Measurements from ENCODE around the gene CATSPER3.

The CATSPER3 gene

GRCh38 chr5:135011355-135012032, 43.8 kb downstream of the CATSPER3 start:
- DNase-seq, result no peak

DNA sequence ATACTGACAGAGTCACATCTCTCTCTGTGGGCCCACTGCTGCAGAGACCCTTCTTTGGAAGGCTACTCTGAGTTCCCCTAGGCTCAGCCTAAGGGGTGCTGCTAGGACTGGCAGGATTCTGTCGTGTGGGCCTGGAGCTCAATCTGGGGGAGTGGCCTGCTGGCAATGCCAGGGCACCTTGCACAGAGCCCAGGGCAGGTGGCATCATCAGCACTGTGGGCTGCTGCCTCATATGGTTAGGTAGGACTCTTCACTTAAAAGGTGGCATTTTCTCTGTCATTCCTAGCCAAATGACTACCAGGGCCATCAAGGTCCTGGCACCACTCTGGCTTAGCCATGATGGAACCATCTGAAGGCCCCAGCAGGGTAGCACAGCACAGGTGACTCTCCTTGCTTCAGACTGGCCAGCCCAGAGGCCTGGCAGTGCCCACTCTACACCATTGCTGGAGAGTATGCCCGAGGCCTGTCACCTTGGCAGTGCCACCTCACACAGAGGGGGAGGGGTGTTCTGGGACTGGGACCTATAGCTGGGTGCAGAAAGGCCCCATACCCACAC, 44.4 kb downstream of the CATSPER3 start:
- DNase-seq, result no peak

DNA sequence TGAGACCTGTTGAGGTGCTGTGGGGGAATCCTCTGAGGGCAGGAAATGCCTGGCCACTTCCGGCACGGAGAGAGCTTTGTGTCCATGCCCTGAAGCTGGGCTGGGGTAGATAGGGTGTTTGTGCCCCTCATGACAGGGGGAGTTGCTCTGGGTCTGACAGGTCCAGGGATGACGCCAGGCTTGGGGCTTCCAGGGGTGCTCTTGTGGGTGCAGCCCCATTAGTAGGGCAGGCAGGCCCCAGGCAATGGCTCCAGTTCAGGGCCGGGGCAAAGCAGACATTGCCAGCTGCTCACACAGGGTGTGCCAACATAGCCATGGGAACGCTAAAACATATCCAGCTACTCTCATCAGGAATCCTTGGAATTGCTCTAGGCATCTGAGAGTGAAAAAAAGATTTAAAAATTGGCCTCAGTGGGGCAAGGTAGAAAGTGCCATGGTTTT, 45.3 kb downstream of the CATSPER3 start:
- DNase-seq, result no peak

- DNase-seq, result no peak
Measured at GRCh38 chr5:135013445-135013844, 45.7 kb downstream of the CATSPER3 start.

DNA sequence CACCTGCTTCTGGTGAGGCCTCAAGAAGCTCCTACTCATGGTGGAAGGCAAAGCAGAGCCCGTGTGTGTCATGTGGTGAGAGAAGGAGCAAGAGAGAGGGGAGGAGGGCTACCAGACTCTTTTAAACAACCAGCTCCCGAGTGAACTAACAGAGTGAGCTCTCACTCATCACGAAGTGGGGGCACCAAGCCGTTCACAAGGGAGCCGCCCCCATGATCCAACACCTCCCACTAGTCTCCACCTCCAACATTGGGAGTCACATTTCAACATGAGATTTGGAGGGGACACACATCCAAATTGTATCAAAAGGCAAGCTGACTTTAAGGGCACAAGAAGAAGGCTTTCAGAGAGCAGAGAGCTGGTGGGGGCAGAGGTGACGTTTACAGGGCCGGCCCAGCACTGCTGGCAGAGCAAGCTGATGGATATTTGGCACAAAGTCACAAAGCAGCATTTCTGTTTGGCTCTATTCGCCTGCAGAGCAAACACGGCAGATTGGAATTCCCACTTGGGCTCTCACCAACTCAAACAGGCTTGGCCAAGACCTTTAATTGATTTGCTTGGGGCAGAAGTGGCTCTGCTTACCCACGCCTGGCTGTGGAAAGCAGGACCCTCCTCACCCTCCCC, 46.4 kb downstream of the CATSPER3 start:
- DNase-seq, result no peak

- DNase-seq, result no peak
Measured at GRCh38 chr5:135015942-135016341, 48.2 kb downstream of the CATSPER3 start.

- DNase-seq, result no peak
Measured at GRCh38 chr5:135016861-135017290, 49.2 kb downstream of the CATSPER3 start.

DNA sequence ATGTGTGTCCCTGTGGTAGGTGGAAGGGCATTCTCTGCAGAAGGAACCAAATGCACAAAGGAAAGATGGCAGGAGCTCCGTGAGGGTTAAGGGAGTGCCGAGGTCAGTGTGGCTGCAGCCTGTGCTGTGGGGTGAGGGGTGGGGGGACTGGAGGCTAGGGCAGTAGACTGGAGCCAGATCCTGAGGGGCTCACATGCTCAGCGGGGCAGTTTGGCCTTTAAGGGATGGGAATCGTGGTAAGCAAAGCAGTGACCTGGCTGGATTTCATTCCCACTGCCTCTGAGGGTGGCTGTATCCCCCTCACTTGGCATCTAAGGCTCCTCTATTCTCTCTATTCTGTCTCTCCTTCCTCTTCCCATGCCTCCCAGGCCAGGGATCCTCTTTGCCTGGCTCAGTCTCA, 50.8 kb downstream of the CATSPER3 start:
- no peak for DNase-seq

DNA sequence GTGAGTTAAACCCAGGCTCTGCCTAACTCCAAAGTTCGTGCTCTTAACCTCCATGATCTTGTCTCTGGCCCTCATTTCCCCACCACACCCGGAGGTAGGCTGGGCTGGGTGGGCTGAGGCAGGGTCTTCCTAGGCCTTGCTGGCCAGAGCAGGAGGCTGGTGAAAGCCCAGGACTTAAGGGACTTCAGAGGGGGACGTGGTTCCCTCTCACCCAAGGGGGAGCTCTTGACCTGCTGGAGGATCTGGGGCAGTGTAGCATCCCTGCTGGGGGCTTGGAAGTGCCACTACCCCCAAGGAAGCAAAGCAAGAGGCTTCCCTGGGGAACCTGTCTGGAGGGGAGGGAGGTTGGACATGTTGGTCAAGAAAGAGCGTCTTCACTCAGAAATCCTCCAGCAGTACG, 51.6 kb downstream of the CATSPER3 start:
- no peak for DNase-seq

- no peak for DNase-seq
Measured at GRCh38 chr5:135020111-135020895, 52.6 kb downstream of the CATSPER3 start.

GRCh38 chr5:135024956-135025729, 57.4 kb downstream of the CATSPER3 start:
- no peak for DNase-seq

- no peak for DNase-seq
Measured at GRCh38 chr5:135025730-135026644, 58.3 kb downstream of the CATSPER3 start.

DNA sequence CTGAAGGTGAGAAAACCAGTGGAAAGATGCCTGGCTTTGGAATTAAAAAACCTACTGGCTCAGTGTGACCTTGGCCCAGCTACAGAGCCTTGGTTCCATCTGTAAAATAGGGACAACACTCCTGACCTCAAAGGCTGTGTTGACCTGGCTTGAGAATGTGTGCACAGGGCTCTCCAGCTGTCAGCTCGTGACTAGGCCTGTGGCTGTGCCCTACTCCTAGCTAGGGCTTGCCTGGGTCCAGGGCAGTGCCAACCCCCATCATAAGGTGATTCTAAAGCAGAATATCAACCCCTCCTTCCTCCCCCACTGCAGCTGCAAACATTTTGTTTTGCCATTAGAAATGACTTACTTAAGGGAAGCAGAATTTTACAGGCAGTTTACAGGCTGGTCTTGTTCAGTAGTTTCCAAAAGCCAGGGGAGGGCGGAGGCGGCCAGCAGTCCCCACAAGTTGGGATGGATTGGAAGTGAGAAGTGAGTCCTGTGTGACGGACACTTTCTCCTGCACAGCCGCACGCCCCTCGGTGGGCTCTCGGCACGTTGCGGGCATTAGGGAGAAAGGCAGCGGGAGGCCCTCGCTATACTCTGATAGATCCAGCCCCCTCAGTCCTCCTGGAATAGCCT, 59.0 kb downstream of the CATSPER3 start:
- DNase-seq, result no peak

DNA sequence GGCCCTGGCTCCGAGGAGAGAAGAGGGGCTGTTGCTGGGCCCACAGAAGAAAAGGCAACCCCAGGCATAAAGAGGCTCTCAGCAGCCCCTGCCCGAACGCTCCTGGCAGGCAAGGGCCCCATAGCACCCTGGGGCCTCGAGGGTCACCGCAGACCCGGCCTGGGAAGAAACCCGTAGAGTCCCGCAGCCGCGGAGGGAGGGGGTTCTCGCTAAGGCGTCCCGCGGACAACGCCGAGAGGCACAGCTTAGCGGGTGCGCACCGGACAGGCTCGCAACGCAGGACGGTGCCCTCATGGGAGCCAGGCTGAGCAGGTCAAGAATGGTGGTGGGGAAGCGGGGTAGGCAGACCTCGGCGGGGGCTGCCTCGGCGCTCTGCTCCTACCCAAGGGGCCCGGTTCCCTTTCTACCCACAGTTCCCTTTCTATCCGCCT, 59.6 kb downstream of the CATSPER3 start:
- DNase-seq, result no peak

DNA sequence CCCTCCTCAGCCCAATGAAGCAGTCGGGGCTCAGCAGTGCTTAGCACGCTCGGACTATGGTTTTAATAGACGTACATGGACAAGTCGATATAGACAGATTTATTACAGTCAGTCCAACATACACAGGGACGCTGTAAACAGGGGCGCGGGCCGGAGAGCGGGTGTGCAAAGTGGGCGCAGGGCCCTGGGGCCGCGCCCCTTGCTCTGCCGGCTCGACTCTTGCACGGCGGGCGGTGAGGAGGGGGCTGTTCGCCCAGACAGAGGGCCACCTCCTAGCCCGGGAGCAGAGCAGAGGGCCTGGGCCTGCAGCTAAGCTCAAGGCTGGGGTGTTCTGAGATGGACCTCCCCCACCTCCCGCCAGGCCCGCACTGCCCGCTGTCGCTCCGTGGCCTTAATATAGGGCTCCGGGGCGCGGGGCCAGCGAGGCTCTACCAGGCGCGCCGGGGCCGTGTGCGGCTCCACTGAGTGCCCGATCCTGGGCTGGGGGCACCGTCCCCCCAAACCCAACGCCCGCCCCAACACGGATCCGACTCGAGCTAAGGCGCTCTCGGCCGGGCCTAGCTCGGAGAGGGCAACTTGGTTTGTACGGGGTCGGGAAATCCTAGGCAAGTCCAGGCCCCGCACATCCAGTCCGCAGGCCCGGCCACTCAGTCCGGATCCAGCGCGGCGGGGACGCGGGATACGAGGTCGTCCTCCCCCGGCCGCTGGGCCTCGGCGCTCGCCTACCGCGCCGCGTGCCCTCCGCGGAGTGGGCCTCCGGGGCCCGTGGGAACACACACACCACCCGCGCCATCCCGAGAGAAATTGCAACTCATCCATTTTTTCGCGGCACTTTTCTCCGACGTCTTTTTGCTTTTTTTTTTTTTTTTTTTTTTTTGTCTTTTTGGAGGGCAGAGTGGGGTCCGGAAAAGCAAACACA, 60.2 kb downstream of the CATSPER3 start:
- DNase-seq, result no peak

- no peak for DNase-seq
Measured at GRCh38 chr5:135028791-135029476, 61.2 kb downstream of the CATSPER3 start.

- no peak for DNase-seq
Measured at GRCh38 chr5:135029477-135030122, 61.9 kb downstream of the CATSPER3 start.

GRCh38 chr5:135030123-135030955, 62.6 kb downstream of the CATSPER3 start:
- no peak for DNase-seq

Data from activated gamma-delta T cell (primary cell).